ENCODE measurements around the gene CACUL1.

Gene CACUL1

DNA sequence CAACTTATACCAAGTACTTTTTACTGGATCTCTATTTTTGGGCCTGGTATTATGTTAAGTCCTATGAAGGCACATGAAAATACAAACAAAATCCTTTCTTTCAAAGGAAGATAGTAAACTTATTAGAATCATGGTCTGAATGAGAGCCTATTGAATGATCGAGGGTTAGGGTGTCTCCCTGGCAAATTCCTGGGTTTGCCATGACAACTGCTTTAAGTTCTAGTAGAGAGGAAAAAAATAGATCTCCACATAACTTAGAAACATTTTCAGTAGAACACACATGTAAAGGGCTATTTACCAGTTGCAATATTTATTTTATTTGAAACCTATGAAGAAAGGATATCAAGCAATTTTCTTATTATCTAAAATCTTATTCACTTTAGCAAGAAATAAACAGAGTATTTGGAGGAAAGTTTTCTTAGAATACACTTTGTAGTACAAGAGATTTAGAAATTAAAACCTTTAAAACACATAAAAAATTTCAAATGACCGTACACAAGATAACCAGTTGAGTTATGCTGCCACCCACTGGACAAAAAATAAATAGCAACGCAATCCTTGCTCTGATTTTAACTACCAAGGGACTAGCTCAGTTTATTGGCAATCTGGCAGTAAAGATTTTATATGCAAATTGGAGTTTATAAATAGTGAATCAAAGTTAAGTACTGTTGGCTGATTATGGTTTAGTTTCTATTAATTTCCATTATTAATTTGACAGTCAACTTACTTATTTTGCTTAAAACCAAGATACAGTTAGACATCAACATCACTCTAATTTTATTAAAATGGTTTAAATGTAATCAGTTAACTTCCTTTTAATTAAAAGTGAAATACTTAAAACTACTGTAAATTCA, 33.9 kb downstream of the CACUL1 start:
- TF ChIP-seq, protein P1, sequence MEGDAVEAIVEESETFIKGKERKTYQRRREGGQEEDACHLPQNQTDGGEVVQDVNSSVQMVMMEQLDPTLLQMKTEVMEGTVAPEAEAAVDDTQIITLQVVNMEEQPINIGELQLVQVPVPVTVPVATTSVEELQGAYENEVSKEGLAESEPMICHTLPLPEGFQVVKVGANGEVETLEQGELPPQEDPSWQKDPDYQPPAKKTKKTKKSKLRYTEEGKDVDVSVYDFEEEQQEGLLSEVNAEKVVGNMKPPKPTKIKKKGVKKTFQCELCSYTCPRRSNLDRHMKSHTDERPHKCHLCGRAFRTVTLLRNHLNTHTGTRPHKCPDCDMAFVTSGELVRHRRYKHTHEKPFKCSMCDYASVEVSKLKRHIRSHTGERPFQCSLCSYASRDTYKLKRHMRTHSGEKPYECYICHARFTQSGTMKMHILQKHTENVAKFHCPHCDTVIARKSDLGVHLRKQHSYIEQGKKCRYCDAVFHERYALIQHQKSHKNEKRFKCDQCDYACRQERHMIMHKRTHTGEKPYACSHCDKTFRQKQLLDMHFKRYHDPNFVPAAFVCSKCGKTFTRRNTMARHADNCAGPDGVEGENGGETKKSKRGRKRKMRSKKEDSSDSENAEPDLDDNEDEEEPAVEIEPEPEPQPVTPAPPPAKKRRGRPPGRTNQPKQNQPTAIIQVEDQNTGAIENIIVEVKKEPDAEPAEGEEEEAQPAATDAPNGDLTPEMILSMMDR (IDR thresholded peaks at IDR 0.05; ENCODE audit: insufficient read depth, low read length, poor library complexity, severe bottlenecking) = peak; percentile 56
- no peak for DNase-seq (ENCODE audit: extremely low read depth, insufficient read length)
- Histone ChIP-seq H3K27me3 (replicated peaks; ENCODE audit: control insufficient read depth, insufficient read depth, low read length) (no peaks in the 10 kb centered on the region), H3K36me3 (ENCODE audit: control insufficient read depth, insufficient read depth, low read length) (no peaks in the 10 kb centered on the region), H3K4me3 (replicated peaks; ENCODE audit: low read depth, low read length) (no peak overlapping the region)

DNA sequence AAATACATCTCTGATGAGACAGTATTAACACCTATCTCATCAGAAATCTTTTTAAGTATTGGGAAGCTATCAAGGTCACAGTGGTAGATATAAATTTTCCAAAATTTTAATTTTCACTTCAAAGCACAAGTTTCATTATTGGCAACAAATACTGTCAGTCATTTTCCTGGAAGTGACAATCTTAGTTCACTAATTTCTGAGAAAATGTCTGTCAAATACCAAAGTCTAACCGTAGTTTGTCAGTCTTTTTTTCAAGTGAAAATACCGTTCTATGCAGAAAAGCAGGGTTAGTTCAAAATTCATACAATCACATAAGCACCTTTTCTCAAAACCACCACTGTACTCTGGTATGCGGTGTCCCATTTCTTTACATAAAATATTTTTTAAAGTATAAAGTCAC, 40.4 kb downstream of the CACUL1 start:
- TF ChIP-seq, protein P1 (IDR thresholded peaks at IDR 0.05; ENCODE audit: insufficient read depth, low read length, poor library complexity, severe bottlenecking) = no peak
- DNase-seq (ENCODE audit: extremely low read depth, insufficient read length) = no peak

DNA sequence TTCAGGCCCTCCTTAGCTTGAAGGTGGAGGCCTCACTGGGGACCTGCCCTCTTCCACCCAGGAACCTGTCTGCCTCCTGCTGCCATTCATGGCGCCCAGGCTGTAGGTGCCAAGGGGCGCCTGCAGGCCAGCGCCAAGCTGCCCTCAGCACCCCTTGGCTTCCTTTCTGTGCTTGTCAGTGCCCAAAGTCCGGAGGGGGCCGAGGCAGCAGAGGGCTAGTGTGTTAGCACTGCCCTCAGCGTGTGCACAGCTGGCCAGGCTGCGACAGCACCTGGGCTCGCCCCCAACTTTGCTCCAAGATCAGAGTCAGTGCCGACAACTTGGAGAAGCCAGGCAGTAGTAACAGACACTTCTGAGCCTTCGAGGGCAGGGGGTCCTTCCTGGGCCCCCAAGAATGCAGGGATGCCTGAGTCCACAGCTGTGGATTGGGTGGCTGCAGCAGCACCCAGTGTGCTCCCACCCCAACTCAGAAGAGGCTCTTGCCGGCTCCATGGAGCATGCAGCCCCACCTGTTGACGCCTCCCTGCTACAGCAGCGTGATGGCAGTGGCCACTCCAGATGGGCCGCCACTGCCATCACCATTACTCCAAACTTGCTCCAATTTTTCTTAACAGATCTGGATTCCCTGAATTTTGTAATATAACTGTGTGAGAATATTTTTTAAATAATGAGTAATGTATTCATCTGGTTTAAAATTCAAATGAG, 41.7 kb downstream of the CACUL1 start:
- peaks cover 3% of the 10 kb centered on the region; the same call in 1 of the 2 replicates for H3K36me3 ChIP-seq (ENCODE audit: control insufficient read depth, insufficient read depth, low read length)
- H3K4me3 ChIP-seq (replicated peaks; ENCODE audit: low read depth, low read length) = no peak overlapping the region
- H3K27me3 ChIP-seq (replicated peaks; ENCODE audit: control insufficient read depth, insufficient read depth, low read length) = no peaks in the 10 kb centered on the region
- TF ChIP-seq, protein P1 (IDR thresholded peaks at IDR 0.05; ENCODE audit: insufficient read depth, low read length, poor library complexity, severe bottlenecking) = peak; percentile 22
- no peak for DNase-seq (ENCODE audit: extremely low read depth, insufficient read length)

More for the DNA sequence above, 40.4 kb downstream of the CACUL1 start:
- Histone ChIP-seq H3K27me3 (replicated peaks; ENCODE audit: control insufficient read depth, insufficient read depth, low read length) (no peaks in the 10 kb centered on the region), H3K4me3 (replicated peaks; ENCODE audit: low read depth, low read length) (no peak overlapping the region), H3K36me3 (ENCODE audit: control insufficient read depth, insufficient read depth, low read length) (peaks cover 3% of the 10 kb centered on the region; the same call in 1 of the 2 replicates)

DNA sequence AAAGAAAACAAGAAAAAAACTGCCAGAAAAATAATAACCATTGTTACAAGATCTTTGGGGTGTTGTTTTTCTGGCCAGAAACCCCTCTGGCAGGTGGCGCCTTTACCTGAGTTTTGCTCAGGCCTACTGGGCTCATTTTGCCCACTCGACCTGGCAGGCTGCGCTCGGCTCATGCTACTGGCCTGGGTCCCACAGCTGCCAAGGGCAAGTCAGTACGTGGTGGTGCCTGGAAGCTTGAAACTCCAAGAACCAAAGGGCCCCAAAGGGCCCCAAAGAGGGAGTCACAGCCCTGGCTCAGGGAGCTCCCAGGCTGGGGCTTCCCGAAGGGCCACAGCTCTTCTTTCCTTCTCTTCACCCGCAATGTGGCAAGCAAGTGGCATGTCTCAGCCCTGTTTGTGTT, 42.7 kb downstream of the CACUL1 start:
- TF ChIP-seq, protein P1 (IDR thresholded peaks at IDR 0.05; ENCODE audit: insufficient read depth, low read length, poor library complexity, severe bottlenecking) = no peak
- peaks cover 3% of the 10 kb centered on the region; the same call in 1 of the 2 replicates for H3K36me3 ChIP-seq (ENCODE audit: control insufficient read depth, insufficient read depth, low read length)
- no peaks in the 10 kb centered on the region for H3K27me3 ChIP-seq (replicated peaks; ENCODE audit: control insufficient read depth, insufficient read depth, low read length)
- no peak overlapping the region for H3K4me3 ChIP-seq (replicated peaks; ENCODE audit: low read depth, low read length)
- no peak for DNase-seq (ENCODE audit: extremely low read depth, insufficient read length)

DNA sequence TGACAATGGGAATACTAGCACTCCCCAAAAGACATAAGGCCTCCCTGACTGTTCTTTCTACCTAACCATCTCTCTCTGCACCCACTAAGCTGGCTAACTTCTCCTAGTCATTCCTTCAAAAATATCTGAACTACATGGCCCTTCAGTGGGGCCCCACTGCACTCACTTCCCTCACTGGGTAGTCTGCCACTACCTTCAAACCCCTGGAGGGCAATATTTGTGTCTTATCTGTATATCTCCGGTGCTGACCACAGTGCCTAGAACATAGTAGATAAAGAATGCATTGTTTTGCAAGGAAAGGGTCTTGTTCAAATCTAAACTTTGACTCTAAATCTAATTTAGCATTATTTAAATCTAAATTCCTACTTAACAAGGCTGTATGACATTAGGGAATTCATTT, 44.3 kb downstream of the CACUL1 start:
- DNase-seq (ENCODE audit: extremely low read depth, insufficient read length) = no peak
- TF ChIP-seq, protein P1 (IDR thresholded peaks at IDR 0.05; ENCODE audit: insufficient read depth, low read length, poor library complexity, severe bottlenecking) = no peak
- peaks cover 3% of the 10 kb centered on the region; the same call in 1 of the 2 replicates for H3K36me3 ChIP-seq (ENCODE audit: control insufficient read depth, insufficient read depth, low read length)

More for the DNA sequence above, 44.3 kb downstream of the CACUL1 start:
- H3K27me3 ChIP-seq (replicated peaks; ENCODE audit: control insufficient read depth, insufficient read depth, low read length) = no peaks in the 10 kb centered on the region
- no peak overlapping the region for H3K4me3 ChIP-seq (replicated peaks; ENCODE audit: low read depth, low read length)

All from GM06990 (cell line).